GM12873 (cell line): ENCODE results near the gene ANP32A.

Experiments used
- CTCF ChIP-seq: IDR thresholded peaks from 2 replicates; pipeline ENCODE4 v1.5.1; 2012; ENCODE audit warnings: low read depth, mild to moderate bottlenecking, moderate library complexity, low read length, control low read depth; ENCODE audit not compliant: insufficient read depth; ENCODE audit errors: missing control alignments

ANP32A gene

GRCh38 chr15:68818066-68818768, 2.5 kb downstream of the ANP32A start:
- no peak for TF ChIP-seq CTCF

- no peak for TF ChIP-seq CTCF
Measured at GRCh38 chr15:68817304-68818065, 3.2 kb downstream of the ANP32A start.

GRCh38 chr15:68816795-68817303, 3.8 kb downstream of the ANP32A start:
- no peak for TF ChIP-seq CTCF

- TF ChIP-seq CTCF = no peak
Measured at GRCh38 chr15:68816158-68816557, 4.5 kb downstream of the ANP32A start.

- TF ChIP-seq CTCF = no peak
Measured at GRCh38 chr15:68815598-68815997, 5.1 kb downstream of the ANP32A start.

GRCh38 chr15:68814596-68814995, 6.1 kb downstream of the ANP32A start:
- no peak for TF ChIP-seq CTCF
